Ovary (tissue), 9 donors: ENCODE results near the gene TADA2B. TPM values are rescaled to one million over a fixed set of nuclear protein-coding genes. Genes with fewer than 3 reads are reported as not detected.

Experiments
- DNase-seq, 5 donors: peaks; one replicate each; pipeline ENCODE4 v3.0.0-alpha.2; 2019 to 2020
- H3K27ac ChIP-seq, 2 donors: fragments of 200-600 bp; one replicate each; pipeline versions ENCODE4 v1.5.1 to v1.8.0; 2019 to 2022
- H3K27me3 ChIP-seq: fragments of 200-600 bp; one replicate; pipeline ENCODE4 v1.8.0; 2022
- H3K36me3 ChIP-seq: fragments of 200-600 bp; sonication (generic); one replicate; pipeline ENCODE4 v1.5.1; 2019
- H3K4me1 ChIP-seq: one replicate; pipeline ENCODE4 v1.8.1; 2013; ENCODE audit warnings: mild to moderate bottlenecking, moderate library complexity; ENCODE audit not compliant: insufficient read depth
- H3K4me3 ChIP-seq: fragments of 200-600 bp; sonication (generic); one replicate; pipeline ENCODE4 v1.5.1; 2017
- H3K9me3 ChIP-seq, 2 donors: fragments of 200-600 bp in 1 of 2; sonication (generic) in 1 of 2; one replicate each; pipeline versions ENCODE4 v1.5.1 to v1.8.1; 2013 to 2019; ENCODE audit warnings: mild to moderate bottlenecking in 1 of 2, moderate library complexity in 1 of 2
- CTCF ChIP-seq, 3 donors: fragments of 450-650 bp in 2 of 3; fragments of 200-600 bp in 1 of 3; IDR thresholded peaks; one replicate each; pipeline versions ENCODE4 v1.5.1 to v1.8.0; 2016 to 2022; ENCODE audit warnings: antibody characterized with exemption in 3 of 3, mild to moderate bottlenecking in 1 of 3
- EP300 ChIP-seq: sonication (generic); formaldehyde crosslinking; IDR thresholded peaks from one replicate; pipeline ENCODE4 v1.6.1; 2017; ENCODE audit warnings: antibody characterized with exemption
- POLR2A ChIP-seq: fragments of 450-650 bp; IDR thresholded peaks from one replicate; pipeline ENCODE4 v1.6.1; 2017; ENCODE audit warnings: antibody characterized with exemption, mild to moderate bottlenecking, moderate library complexity
- WGBS, 3 donors: extraction: QIAGEN DNeasy Blood & Tissue Kit in 1 of 3; methylation state at CpG; one replicate each; pipeline versions ENCODE4 v1.1.5 to v1.1.7; 2013 to 2017; 5-methylcytosine and 5-hydroxymethylcytosine counted together
- intact Hi-C, 4 donors: fragments of 100-400 bp; cut with DNase I; formaldehyde crosslinking; loops; one replicate each; pipeline versions ENCODE4 v1.11.0 to v1.15.1; 2022 to 2023
- polyA plus RNA-seq, 2 donors: library from polyadenylated mRNA; stranded (reverse); fragments of 200-250 nt in 1 of 2; fragments of 350-450 nt in 1 of 2; fragmentation: Illumina TruSeq in 1 of 2; extraction: RNeasy Lipid Tissue Mini Kit (QIAGEN cat#74804) in 1 of 2; gene quantifications; one replicate each; pipeline ENCODE4 v1.2.3, GENCODE V29; 2013 to 2014
- total RNA-seq, 7 donors: library from RNA; depleted of rRNA in 2 of 7; stranded (reverse); fragments of >200 nt in 2 of 7; fragmentation: NEBNext Ultra II Directional in 3 of 7; extraction: Animal tissue kit (Norgen Biotek cat#: 25700) in 3 of 7; gene quantifications; one replicate each; pipeline versions ENCODE4 v1.1.0 to v1.2.4, GENCODE V29; 2016 to 2023
- donor health status: DM: no; HTN: no; CAD: no; lungs with moderate emphysema.
- donor health status: DM: no; HTN: no; CAD: no.
- donor health status: Bipolar disorder and iron deficiency.
- donor health status: DM: yes; HTN: yes; CAD: no.
- donor health status: DM: no; HTN: no; CAD: no.
- donor health status: DM: yes; HTN: yes; CAD: no.

The TADA2B gene
- total and polyA plus RNA-seq, 9 donors = 11.9 to 31.6 (median 26.8) TPM

DNA sequence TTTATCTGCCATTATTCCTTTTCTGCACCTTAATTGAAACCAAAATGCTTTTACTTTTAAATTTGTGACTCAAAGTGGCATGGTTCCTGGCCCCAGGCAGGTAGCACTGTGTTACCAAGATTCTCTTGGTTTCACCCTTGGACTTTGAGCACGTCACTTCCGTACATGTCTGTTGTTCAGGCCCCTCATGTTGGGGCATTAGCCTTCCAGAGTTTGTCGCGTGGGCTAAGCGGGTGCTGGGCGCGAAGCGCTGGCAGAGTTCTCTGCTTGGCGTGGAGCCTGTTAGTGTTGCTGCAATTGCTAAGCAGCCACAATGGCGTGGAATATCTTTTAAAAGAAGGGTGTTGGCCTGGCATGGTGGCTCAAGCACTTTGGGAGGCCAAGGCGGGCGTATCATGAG, 14.0 kb upstream of the TADA2B start:
- H3K36me3 ChIP-seq = no peaks in the 10 kb centered on the region
- H3K9me3 ChIP-seq = no peaks in the 10 kb centered on the region
- H3K4me1 ChIP-seq = no peaks in the 10 kb centered on the region
- no peaks in the 10 kb centered on the region for H3K27me3 ChIP-seq
- no peak overlapping the region for H3K27ac ChIP-seq
- 93 to 95% (median 93%) methylated on average over 12 of the region's 12 CpGs for WGBS, 3 donors
- TF ChIP-seq EP300 (no peak), POLR2A (no peak), CTCF (IDR thresholded peaks at IDR 0.05) (no peak)
- intact Hi-C loops = no loop called here
- no peak overlapping the region for H3K4me3 ChIP-seq
- no peak for DNase-seq

DNA sequence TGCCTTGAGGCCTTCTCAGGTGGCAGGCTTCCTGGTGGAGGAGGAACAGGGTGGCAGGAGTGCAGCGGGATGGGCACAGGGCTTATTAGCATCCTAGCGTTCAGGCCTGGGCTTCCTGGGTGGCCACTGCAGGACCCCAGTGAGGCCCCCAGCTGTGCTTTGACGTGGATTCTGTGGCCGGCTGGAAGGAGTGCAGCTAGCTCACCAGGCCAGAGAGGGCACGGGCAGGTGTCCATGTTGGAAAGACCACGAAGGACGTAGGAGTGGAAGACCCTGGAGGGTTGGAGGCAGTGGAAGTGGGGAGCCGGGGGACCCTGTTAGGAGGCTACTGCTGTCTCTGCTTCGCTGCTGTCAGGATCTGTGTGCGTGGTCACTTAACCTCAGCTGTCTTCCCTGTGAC, 13.3 kb upstream of the TADA2B start:
- intact Hi-C loops = no loop called here
- Histone ChIP-seq H3K27me3 (no peaks in the 10 kb centered on the region), H3K36me3 (no peaks in the 10 kb centered on the region)

GRCh38 chr4:7030856-7031255, 12.3 kb upstream of the TADA2B start:
- H3K9me3 ChIP-seq = no peaks in the 10 kb centered on the region
- H3K36me3 ChIP-seq = no peaks in the 10 kb centered on the region
- peaks cover 2% of the 10 kb centered on the region for H3K4me1 ChIP-seq
- no peak overlapping the region for H3K4me3 ChIP-seq
- TF ChIP-seq POLR2A (no peak), EP300 (no peak), CTCF (IDR thresholded peaks at IDR 0.05) (no peak)
- H3K27me3 ChIP-seq = no peaks in the 10 kb centered on the region
- H3K27ac ChIP-seq = no peak overlapping the region
- DNase-seq = no peak
- intact Hi-C loops = no loop called here
- 88 to 91% (median 88%) methylated on average over 10 of the region's 10 CpGs for WGBS, 3 donors

More for the DNA sequence above, 13.3 kb upstream of the TADA2B start:
- Histone ChIP-seq H3K4me3 (no peak overlapping the region), H3K27ac (no peak overlapping the region), H3K4me1 (peaks cover 2% of the 10 kb centered on the region), H3K9me3 (no peaks in the 10 kb centered on the region)
- 87 to 94% (median 90%) methylated on average over 10 of the region's 10 CpGs for WGBS, 3 donors
- TF ChIP-seq CTCF (IDR thresholded peaks at IDR 0.05) (no peak), POLR2A (no peak), EP300 (no peak)
- DNase-seq = no peak

DNA sequence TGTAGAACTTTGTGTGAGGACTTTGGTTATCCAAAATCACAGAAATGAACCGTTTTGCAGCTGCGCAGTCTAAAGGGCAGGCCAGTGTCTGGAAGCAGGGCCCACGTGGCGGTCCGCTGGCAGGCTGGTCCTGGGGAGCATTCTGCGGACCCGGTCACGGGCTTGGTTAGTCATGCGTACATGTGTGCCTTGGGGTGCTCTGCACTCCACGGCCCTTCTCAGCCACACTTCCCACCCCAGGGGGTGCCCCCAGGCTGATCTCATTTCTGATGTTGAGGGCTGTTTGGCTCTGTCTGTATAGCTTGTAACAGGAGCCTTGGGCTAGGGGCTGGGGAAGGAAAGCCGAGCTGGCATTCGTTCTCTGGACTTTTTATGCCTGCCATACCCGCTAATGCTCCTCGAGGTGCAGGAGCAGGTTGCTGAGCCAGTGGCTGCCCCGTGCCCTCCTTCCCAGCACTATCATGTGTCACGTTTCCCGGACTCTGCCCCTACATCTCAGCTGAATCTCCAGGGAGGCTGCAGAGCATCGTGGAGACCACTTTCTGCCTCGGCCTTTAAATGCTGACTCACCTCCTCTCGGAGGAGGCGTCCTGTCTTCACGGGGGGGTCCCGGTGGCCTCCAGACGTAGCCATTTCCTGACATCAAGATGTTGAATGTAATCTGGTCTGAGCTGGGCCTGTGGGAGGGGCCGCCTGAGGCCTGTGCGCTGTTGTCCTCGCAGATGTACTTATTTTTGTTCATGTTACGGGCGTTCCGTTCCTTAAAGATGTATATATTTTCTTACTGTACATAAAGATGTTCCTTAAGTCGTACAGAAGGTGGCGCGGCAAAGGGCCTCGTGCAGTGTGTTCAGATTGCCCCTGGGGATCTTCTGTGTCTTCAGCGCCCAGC, 11.4 kb upstream of the TADA2B start:
- H3K9me3 ChIP-seq = no peaks in the 10 kb centered on the region
- H3K4me1 ChIP-seq = peaks cover 2% of the 10 kb centered on the region
- intact Hi-C loops = no loop called here
- 83 to 84% (median 84%) methylated on average over 35 of the region's 35 CpGs for WGBS, 3 donors
- no peaks in the 10 kb centered on the region for H3K36me3 ChIP-seq
- H3K27ac ChIP-seq = no peak overlapping the region
- H3K27me3 ChIP-seq = no peaks in the 10 kb centered on the region
- DNase-seq = no peak
- TF ChIP-seq EP300 (no peak), CTCF (IDR thresholded peaks at IDR 0.05) (no peak), POLR2A (no peak)
- no peak overlapping the region for H3K4me3 ChIP-seq
